Muscle layer of colon (tissue), 2 donors: ENCODE data around the gene TLE7.

Source experiments
- H3K27ac ChIP-seq: one replicate; pipeline ENCODE4 v1.7.0; 2013; ENCODE audit warnings: low read depth, mild to moderate bottlenecking, low read length, moderate library complexity
- H3K27me3 ChIP-seq, 2 donors: one replicate each; pipeline ENCODE4 v1.7.0; 2013; ENCODE audit warnings: low read length in 2 of 2, mild to moderate bottlenecking in 2 of 2; ENCODE audit not compliant: insufficient read depth in 2 of 2, control insufficient read depth in 1 of 2
- H3K36me3 ChIP-seq: one replicate; pipeline ENCODE4 v1.7.0; 2013; ENCODE audit warnings: mild to moderate bottlenecking, low read length; ENCODE audit not compliant: insufficient read depth
- H3K4me1 ChIP-seq: one replicate; pipeline ENCODE4 v1.7.0; 2013; ENCODE audit warnings: mild to moderate bottlenecking, low read length; ENCODE audit not compliant: insufficient read depth
- H3K4me3 ChIP-seq, 2 donors: one replicate each; pipeline ENCODE4 v1.7.0; 2013; ENCODE audit warnings: low read length in 2 of 2, low read depth in 1 of 2, mild to moderate bottlenecking in 1 of 2, moderate library complexity in 1 of 2
- H3K9ac ChIP-seq: one replicate; pipeline ENCODE4 v1.7.0; 2013; ENCODE audit warnings: low read length
- H3K9me3 ChIP-seq: one replicate; pipeline ENCODE4 v1.7.0; 2013; ENCODE audit warnings: mild to moderate bottlenecking, low read length
- donor health status: abdominal sarcoma.
- donor health status: Adenocarcinoma of cecum.

TLE7 gene

DNA sequence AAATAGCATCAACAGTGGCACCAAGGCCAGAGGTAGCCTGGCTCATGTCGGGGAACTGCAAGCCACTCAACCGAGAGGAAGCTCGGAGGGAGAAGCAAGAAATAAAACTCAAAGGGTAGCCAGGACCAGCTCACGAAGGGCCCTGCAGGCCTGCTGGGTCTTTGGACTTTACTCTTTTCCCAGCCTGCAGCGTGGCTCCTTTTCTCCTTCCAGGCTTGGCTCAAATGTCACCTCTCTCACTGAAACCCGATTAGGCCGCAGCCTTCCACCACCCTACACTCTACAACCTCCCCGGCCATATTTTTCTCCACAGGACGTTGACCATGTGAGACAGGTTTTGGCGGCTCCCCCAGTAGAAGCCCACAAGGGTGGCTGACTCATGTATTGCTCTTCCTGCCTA, 45.3 kb downstream of the TLE7 start:
- Histone ChIP-seq H3K27ac (no peak overlapping the region), H3K9ac (no peak overlapping the region), H3K9me3 (no peaks in the 10 kb centered on the region), H3K4me1 (no peaks in the 10 kb centered on the region), H3K36me3 (no peaks in the 10 kb centered on the region), H3K4me3 (no peak overlapping the region), H3K27me3 (no peaks in the 10 kb centered on the region)

DNA sequence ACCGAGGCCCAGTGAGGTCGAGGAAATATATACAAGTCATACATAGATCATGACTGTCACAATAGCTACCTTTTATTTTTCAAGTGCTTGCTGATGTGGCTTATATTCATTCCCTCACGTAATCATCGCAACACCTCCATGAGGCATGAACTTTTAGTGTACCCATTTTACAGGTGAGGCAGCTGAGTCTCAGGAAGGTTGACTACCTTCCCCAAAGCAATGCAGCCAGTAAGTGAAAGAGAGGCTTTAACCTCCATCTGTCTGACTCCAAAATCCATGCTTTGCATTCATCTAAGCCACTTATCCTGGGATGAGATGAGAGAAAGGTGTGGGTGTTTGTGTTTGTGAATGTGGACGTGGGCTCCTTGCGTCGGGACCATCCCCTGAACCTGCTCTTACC, 52.5 kb downstream of the TLE7 start:
- H3K27ac ChIP-seq = no peak overlapping the region
- peaks cover 0 to 8% of the 10 kb centered on the region in 2 donors for H3K27me3 ChIP-seq
- H3K9ac ChIP-seq = no peak overlapping the region
- H3K9me3 ChIP-seq = no peaks in the 10 kb centered on the region
- H3K4me3 ChIP-seq = no peak overlapping the region
- H3K36me3 ChIP-seq = no peaks in the 10 kb centered on the region
- H3K4me1 ChIP-seq = peaks cover 15% of the 10 kb centered on the region

DNA sequence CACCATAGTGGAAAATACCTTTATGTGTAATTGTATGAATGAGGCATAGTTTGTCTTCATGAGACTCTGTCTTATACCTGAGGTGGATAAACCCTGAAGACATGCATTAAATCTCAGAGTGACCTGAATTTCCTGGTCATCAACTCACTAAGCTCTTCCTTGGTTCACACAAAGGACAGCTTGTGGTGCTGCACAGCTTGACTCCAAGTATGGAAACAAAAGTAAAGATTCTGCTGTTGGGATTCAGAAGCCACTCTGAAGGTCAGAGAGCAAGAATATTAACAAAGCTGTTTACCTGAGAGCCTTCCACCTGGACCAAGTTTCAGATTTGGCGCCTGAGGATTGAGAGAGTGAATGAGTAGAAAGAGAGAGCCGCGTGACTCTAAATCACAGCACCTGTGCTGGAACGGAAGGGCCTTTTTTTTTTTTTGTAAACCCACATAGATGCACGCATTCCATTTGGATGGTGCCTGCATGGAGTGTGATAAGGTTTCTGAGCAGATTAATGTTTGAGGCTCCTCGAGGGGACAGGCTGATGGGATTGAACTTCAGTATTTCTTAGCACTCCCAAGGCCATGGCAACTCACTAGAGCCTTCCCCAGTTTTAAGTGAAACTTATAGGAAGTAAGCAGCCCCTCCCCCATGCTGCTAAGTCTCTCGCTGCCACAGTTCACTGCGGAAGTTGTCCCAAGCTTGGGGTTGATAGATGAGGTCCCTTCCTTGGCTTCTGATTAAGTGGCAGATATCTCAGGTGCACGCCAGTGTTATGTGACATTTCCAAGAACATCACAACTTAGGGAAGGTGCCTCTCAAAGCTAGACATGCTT, 54.6 kb downstream of the TLE7 start:
- peaks cover 15% of the 10 kb centered on the region for H3K4me1 ChIP-seq
- H3K27me3 ChIP-seq = peaks cover 0 to 8% of the 10 kb centered on the region in 2 donors
- H3K36me3 ChIP-seq = no peaks in the 10 kb centered on the region
- H3K9ac ChIP-seq = no peak overlapping the region
- H3K4me3 ChIP-seq = no peak overlapping the region
- no peak overlapping the region for H3K27ac ChIP-seq
- no peaks in the 10 kb centered on the region for H3K9me3 ChIP-seq

DNA sequence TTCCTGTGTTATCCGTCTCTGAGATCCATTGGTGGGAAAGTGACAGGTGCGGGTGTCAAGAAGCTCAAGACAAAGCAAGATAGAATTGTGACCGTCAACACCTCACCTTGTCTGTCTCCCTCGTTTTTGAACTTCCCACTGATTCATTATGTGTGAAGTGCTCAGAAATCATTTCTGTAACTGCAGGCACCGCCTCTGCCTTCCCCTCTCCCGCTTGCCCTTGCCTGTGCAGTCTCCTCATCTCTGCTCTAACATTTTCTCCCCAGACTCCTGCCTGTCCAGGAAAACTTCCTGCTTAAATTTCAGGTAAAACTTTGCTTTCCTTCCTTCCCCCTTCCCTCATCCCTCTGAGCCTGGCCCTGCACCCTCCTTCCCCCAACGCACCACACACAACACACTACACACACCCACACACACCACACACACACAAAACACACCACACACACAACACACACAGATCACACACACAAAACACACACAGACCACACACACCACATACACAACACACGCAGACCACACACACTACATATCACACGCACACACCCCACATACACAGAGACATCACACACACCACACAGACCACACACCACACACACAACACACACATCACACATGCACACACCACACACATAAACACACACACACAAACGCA, 57.7 kb downstream of the TLE7 start:
- H3K9me3 ChIP-seq = no peaks in the 10 kb centered on the region
- H3K4me1 ChIP-seq = peaks cover 15% of the 10 kb centered on the region
- H3K4me3 ChIP-seq = no peak overlapping the region
- H3K36me3 ChIP-seq = no peaks in the 10 kb centered on the region
- H3K9ac ChIP-seq = no peak overlapping the region
- peaks cover 0 to 3% of the 10 kb centered on the region in 2 donors for H3K27me3 ChIP-seq
- H3K27ac ChIP-seq = no peak overlapping the region

DNA sequence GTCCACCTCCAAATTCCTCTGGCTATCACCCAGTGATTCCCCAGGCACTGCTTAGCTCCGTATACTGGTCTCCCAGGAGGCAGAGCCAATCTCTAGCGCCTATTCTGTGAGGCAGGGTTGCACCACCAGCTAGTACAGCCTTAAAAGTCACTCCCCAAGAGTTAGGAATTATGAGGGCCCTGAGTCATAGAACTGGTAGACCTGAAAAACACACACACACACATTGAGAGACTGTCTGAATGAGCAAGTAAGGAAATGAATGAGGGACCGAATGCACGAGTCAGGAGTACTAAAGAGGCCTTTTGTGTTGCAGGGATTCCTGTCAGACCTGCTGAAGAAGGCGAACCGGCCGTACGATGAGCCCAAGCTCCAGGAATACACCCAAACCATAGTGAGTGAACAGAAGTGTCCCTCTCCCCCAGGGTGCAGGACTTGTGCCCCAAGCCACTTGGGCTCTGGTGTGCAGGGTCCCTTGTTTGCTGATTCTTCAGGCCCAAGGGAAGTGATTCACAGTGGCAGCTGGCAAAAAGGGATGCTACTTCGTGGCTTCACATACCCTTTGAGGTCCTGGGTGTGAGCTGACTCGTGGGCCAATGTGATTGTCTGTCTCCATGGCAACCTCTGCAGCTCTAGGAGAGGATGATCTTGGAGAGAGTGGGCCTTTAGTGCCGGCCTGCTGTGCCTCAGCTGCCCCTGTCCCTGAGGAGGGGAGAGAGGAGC, 58.6 kb downstream of the TLE7 start:
- Histone ChIP-seq H3K4me3 (no peak overlapping the region), H3K9me3 (no peaks in the 10 kb centered on the region), H3K9ac (no peak overlapping the region), H3K27ac (no peak overlapping the region), H3K4me1 (peaks cover 15% of the 10 kb centered on the region), H3K27me3 (peaks cover 0 to 3% of the 10 kb centered on the region in 2 donors), H3K36me3 (no peaks in the 10 kb centered on the region)

DNA sequence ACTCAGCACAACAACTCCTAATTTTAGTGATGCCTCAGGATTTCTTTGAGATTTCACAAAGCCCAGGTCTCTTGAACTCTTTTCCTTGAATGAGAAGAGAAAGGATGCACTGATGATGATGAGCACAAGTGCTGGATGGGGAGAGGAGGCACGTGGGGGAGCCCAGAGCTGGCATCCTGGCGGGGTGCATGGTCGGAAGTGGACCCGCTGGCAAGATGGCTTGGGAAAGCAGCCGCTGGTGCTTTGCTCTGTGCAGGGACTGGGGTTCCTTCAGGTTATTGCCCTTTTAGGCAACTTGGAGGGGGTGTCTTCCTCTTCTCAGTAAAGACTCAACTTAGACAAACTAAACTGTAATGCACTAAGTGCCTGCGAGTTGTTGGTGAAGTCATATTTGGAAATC, 61.0 kb downstream of the TLE7 start:
- Histone ChIP-seq H3K9ac (no peak overlapping the region), H3K9me3 (no peaks in the 10 kb centered on the region), H3K4me1 (peaks cover 5% of the 10 kb centered on the region), H3K27ac (no peak overlapping the region), H3K4me3 (no peak overlapping the region), H3K27me3 (peaks cover 0 to 3% of the 10 kb centered on the region in 2 donors), H3K36me3 (no peaks in the 10 kb centered on the region)
